Neural progenitor cell (in vitro differentiated cells): ENCODE measurements around the gene PTPN20. TPM values are rescaled to one million over a fixed set of nuclear protein-coding genes. Genes with fewer than 3 reads are reported as not detected.

Experiments
- DNase-seq: peaks from one replicate; pipeline ENCODE4 v3.0.0-alpha.2; 2016; ENCODE audit warnings: low spot score
- H2AFZ ChIP-seq: fragments of 200-600 bp; sonication (generic); replicated peaks from 2 replicates; pipeline ENCODE4 v1.6.1; 2016; ENCODE audit warnings: antibody characterized with exemption
- H3F3A ChIP-seq: fragments of 200-600 bp; sonication (generic); 2 replicates; pipeline ENCODE4 v1.6.1; 2016; ENCODE audit warnings: antibody characterized with exemption, low read depth
- H3K27ac ChIP-seq: fragments of 200-600 bp; sonication (generic); 2 replicates; pipeline ENCODE4 v1.5.1; 2016; ENCODE audit warnings: mild to moderate bottlenecking
- H3K27me3 ChIP-seq: fragments of 200-600 bp; sonication (generic); 2 replicates; pipeline ENCODE4 v1.6.1; 2016; ENCODE audit warnings: mild to moderate bottlenecking, moderate library complexity
- H3K36me3 ChIP-seq: fragments of 200-600 bp; sonication (generic); 2 replicates; pipeline ENCODE4 v1.5.1; 2016
- H3K4me1 ChIP-seq: fragments of 200-600 bp; sonication (generic); 2 replicates; pipeline ENCODE4 v1.6.1; 2016; ENCODE audit warnings: mixed run types
- H3K4me2 ChIP-seq: fragments of 200-600 bp; sonication (generic); 2 replicates; pipeline ENCODE4 v1.6.1; 2016
- H3K4me3 ChIP-seq: fragments of 200-600 bp; sonication (generic); 2 replicates; pipeline ENCODE4 v1.5.1; 2016
- H3K79me2 ChIP-seq: fragments of 200-600 bp; sonication (generic); 2 replicates; pipeline ENCODE4 v1.6.1; 2016; ENCODE audit warnings: low read depth
- H3K9ac ChIP-seq: fragments of 200-600 bp; sonication (generic); 2 replicates; pipeline ENCODE4 v1.6.1; 2016
- H3K9me3 ChIP-seq: fragments of 200-600 bp; sonication (generic); 2 replicates; pipeline ENCODE4 v1.5.1; 2016; ENCODE audit warnings: low read depth
- H4K20me1 ChIP-seq: fragments of 200-600 bp; sonication (generic); 2 replicates; pipeline ENCODE4 v1.6.1; 2016; ENCODE audit warnings: low read depth
- H3K27ac Mint-ChIP-seq: 3 replicates; pipeline ENCODE4 v1.8.0; 2021; ENCODE audit warnings: mixed read lengths
- H3K27me3 Mint-ChIP-seq: 2 replicates; pipeline ENCODE4 v1.8.0; 2022; ENCODE audit warnings: low read depth, mild to moderate bottlenecking, inconsistent platforms, moderate library complexity, mixed read lengths; ENCODE audit not compliant: insufficient read depth
- H3K36me3 Mint-ChIP-seq: 3 replicates; pipeline ENCODE4 v1.8.0; 2021; ENCODE audit warnings: mixed read lengths
- H3K4me1 Mint-ChIP-seq: 3 replicates; pipeline ENCODE4 v1.8.0; 2021; ENCODE audit warnings: mixed read lengths
- H3K4me3 Mint-ChIP-seq: 3 replicates; pipeline ENCODE4 v1.8.0; 2021; ENCODE audit warnings: mild to moderate bottlenecking, moderate library complexity, mixed read lengths
- H3K9me3 Mint-ChIP-seq: 3 replicates; pipeline ENCODE4 v1.8.0; 2020; ENCODE audit warnings: mixed read lengths
- EZH2 ChIP-seq: fragments of 200-600 bp; sonication (generic); IDR thresholded peaks from 2 replicates; pipeline ENCODE4 v1.6.1; 2017; ENCODE audit warnings: antibody characterized with exemption, mild to moderate bottlenecking, moderate library complexity
- EZH2phosphoT487 ChIP-seq: fragments of 200-600 bp; sonication (generic); IDR thresholded peaks from 2 replicates; pipeline ENCODE4 v1.6.1; 2017; ENCODE audit warnings: antibody characterized with exemption
- total RNA-seq: library from RNA; depleted of rRNA; stranded (reverse); fragments of >200 nt; gene quantifications from 2 replicates; pipeline ENCODE4 v1.2.3, GENCODE V29; 2015; ENCODE audit warnings: low replicate concordance
- TF ChIP-seq, protein P1 (sequence below): fragments of 200-600 bp; sonication (generic); IDR thresholded peaks from 2 replicates; pipeline ENCODE4 v1.5.1; 2017; ENCODE audit warnings: antibody characterized with exemption, mild to moderate bottlenecking

Gene PTPN20
- total RNA-seq, 1 donor from 2014 or later, result not detected

DNA sequence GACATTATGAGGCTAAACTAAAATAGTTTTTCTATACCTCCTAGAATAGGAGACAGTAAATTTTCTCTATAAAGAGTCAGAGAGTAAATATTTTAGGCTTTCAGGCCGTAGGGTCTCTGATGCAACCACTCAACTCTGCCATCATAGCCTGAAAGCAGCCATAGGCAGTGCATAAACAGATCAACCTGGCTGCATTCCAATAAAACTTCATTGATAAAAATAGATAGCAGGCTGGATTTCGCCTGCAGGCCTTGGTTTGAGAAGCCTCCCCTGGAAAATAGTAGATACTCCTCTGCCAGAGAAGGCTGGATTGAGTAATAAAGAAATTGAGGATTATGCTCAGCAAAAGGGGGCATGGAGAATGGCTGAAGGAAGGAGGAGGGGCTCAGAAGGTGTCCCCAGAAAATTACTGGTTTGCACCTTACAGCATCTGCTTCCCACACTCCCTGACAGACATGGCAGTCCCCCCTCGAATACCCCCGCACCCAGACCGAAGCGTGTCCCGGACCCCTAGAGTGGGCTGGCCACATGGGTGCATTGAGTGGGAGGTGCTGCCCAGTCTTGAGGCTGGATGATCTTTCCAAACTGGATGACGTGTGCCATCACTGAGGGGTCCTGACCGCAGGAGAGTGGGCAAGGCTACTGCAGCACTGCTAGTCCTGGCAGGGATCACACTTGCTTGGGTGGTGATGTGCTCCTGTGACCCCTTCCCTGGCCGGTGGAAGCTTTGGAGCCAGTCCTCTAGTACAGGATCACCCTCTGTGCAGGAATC, 126.6 kb downstream of the PTPN20 start:
- H3K4me2 ChIP-seq, result no peak overlapping the region
- no peak overlapping the region for H3K9ac ChIP-seq
- no peak for TF ChIP-seq EZH2phosphoT487
- no peak for TF ChIP-seq EZH2
- TF ChIP-seq, protein P1, sequence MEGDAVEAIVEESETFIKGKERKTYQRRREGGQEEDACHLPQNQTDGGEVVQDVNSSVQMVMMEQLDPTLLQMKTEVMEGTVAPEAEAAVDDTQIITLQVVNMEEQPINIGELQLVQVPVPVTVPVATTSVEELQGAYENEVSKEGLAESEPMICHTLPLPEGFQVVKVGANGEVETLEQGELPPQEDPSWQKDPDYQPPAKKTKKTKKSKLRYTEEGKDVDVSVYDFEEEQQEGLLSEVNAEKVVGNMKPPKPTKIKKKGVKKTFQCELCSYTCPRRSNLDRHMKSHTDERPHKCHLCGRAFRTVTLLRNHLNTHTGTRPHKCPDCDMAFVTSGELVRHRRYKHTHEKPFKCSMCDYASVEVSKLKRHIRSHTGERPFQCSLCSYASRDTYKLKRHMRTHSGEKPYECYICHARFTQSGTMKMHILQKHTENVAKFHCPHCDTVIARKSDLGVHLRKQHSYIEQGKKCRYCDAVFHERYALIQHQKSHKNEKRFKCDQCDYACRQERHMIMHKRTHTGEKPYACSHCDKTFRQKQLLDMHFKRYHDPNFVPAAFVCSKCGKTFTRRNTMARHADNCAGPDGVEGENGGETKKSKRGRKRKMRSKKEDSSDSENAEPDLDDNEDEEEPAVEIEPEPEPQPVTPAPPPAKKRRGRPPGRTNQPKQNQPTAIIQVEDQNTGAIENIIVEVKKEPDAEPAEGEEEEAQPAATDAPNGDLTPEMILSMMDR, result no peak
- Mint-ChIP-seq H3K4me3 (no peak overlapping the region), H3K9me3 (no peaks in the 10 kb centered on the region), H3K27me3 (peaks cover 11% of the 10 kb centered on the region), H3K36me3 (no peaks in the 10 kb centered on the region), H3K4me1 (peaks cover 11% of the 10 kb centered on the region), H3K27ac (no peak overlapping the region)
- H3F3A ChIP-seq, result no peaks in the 10 kb centered on the region
- no peaks in the 10 kb centered on the region for H3K4me1 ChIP-seq
- no peaks in the 10 kb centered on the region for H3K36me3 ChIP-seq
- H2AFZ ChIP-seq, result no peak overlapping the region
- H3K27me3 ChIP-seq, result no peaks in the 10 kb centered on the region
- no peaks in the 10 kb centered on the region for H3K79me2 ChIP-seq
- H3K27ac ChIP-seq, result no peak overlapping the region
- no peaks in the 10 kb centered on the region for H3K9me3 ChIP-seq
- no peak for DNase-seq
- no peak overlapping the region for H3K4me3 ChIP-seq
- no peaks in the 10 kb centered on the region for H4K20me1 ChIP-seq

DNA sequence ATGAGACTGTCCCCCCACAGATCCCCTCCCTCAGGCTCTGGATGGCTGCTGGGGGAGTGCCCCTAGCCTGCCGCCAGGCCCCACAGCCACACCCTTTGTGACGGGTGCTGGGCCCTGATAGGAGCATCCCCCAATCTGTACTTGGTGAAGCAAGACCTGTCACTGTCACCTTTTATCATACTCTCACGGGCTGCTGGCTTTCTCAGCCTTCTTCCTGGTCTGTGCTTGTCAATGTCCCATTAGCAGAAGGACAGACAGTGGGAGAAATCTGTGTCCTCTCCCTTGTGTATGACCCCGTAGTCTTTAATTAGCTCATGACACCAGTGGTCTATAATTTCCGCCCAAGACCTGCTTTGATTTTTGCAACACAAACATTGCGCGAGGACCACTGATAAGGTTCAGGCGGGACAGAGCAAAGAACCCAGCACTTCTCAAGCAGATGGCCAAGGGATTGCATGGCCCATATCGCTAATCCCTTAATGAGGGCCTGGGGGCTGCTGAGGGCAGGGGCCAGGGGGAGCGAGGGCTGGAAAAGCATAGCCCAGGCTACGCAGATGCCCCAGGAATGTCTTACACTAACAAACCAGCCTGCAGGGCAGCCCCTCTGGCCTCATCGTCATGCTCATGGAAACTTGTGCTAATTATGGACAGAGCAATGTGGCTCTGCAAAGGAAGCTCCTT, 127.8 kb downstream of the PTPN20 start:
- no peak overlapping the region for H3K27ac Mint-ChIP-seq
- peak; percentile 29 for DNase-seq

DNA sequence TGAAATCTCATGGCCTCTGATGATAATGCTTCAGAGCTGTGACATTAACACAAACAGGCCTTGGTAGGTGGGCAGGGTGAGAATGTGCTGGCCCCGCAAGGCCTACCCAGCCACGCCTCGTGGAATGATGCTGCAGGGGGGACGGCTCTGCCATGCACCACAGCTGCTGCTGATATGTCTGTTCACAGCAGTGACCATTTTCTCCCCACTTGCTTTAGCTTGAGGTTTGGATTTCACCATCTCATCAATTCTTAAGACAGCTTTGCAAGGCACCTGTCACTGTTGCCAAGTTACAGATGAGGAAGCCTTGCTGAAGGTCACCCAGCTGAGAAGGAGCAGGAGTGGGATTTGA, 128.3 kb downstream of the PTPN20 start:
- no peaks in the 10 kb centered on the region for H3K9me3 ChIP-seq
- no peak overlapping the region for H3K4me3 Mint-ChIP-seq
- no peaks in the 10 kb centered on the region for H3K79me2 ChIP-seq
- DNase-seq, result no peak
- no peaks in the 10 kb centered on the region for H3K4me1 ChIP-seq
- no peaks in the 10 kb centered on the region for H4K20me1 ChIP-seq
- no peak overlapping the region for H3K4me2 ChIP-seq
- H3K9me3 Mint-ChIP-seq, result no peaks in the 10 kb centered on the region
- H3K27me3 Mint-ChIP-seq, result peaks cover 11% of the 10 kb centered on the region
- no peak overlapping the region for H2AFZ ChIP-seq
- no peak overlapping the region for H3K27ac ChIP-seq
- H3K9ac ChIP-seq, result no peak overlapping the region
- H3K36me3 Mint-ChIP-seq, result no peaks in the 10 kb centered on the region
- H3K36me3 ChIP-seq, result no peaks in the 10 kb centered on the region
- H3K27me3 ChIP-seq, result no peaks in the 10 kb centered on the region
- TF ChIP-seq EZH2phosphoT487 (no peak), EZH2 (no peak)
- TF ChIP-seq, protein P1, result no peak
- no peak overlapping the region for H3K4me3 ChIP-seq
- peaks cover 11% of the 10 kb centered on the region for H3K4me1 Mint-ChIP-seq
- no peak overlapping the region for H3K27ac Mint-ChIP-seq
- no peaks in the 10 kb centered on the region for H3F3A ChIP-seq

More for the DNA sequence above, 127.8 kb downstream of the PTPN20 start:
- H3K27me3 ChIP-seq, result no peaks in the 10 kb centered on the region
- no peaks in the 10 kb centered on the region for H3K79me2 ChIP-seq
- Mint-ChIP-seq H3K27me3 (peaks cover 9% of the 10 kb centered on the region), H3K9me3 (no peaks in the 10 kb centered on the region), H3K4me1 (peaks cover 11% of the 10 kb centered on the region), H3K4me3 (no peak overlapping the region), H3K36me3 (no peaks in the 10 kb centered on the region)
- H3K4me1 ChIP-seq, result no peaks in the 10 kb centered on the region
- H3K4me3 ChIP-seq, result no peak overlapping the region
- H3K4me2 ChIP-seq, result no peak overlapping the region
- H3F3A ChIP-seq, result no peaks in the 10 kb centered on the region
- TF ChIP-seq EZH2phosphoT487 (no peak), EZH2 (no peak)
- TF ChIP-seq, protein P1, result no peak
- H3K9me3 ChIP-seq, result no peaks in the 10 kb centered on the region
- no peaks in the 10 kb centered on the region for H3K36me3 ChIP-seq
- H3K27ac ChIP-seq, result no peak overlapping the region
- H4K20me1 ChIP-seq, result no peaks in the 10 kb centered on the region
- no peak overlapping the region for H3K9ac ChIP-seq
- H2AFZ ChIP-seq, result no peak overlapping the region
